GM12878 (cell line): ENCODE results near the gene BLNK. TPM values are rescaled to one million over a fixed set of nuclear protein-coding genes. Genes with fewer than 3 reads are reported as not detected.

ENCODE experiments used
- ATAC-seq: fragments of 200-7000 bp; cut with Tn5 transposase; 3 replicates; pipeline ENCODE4 v1.9.1; 2020; ENCODE audit warnings: mild to moderate bottlenecking, moderate library complexity
- BruUV-seq: library from RNA; stranded (reverse); fragments of 400-500 nt; replicated peaks from 2 replicates; lab custom pipeline; 2021; lab: Mats Ljungman, UMichigan
- CTCF ChIA-PET: fragments of 300-600 bp; sonication (Branson Sonifier 250); formaldehyde crosslinking; extraction: SDS; loops from one replicate; lab custom pipeline; 2021; ENCODE audit warnings: inconsistent platforms; lab: Yijun Ruan, JAX
- POLR2A ChIA-PET: fragments of 350-600 bp; formaldehyde crosslinking; extraction: SDS; loops from one replicate; lab custom pipeline; 2021; ENCODE audit warnings: inconsistent platforms; lab: Charles Lee
- RAD21 ChIA-PET: fragments of 300-600 bp; sonication (Branson Sonifier 250); formaldehyde crosslinking; loops from one replicate; lab custom pipeline; 2023; ENCODE audit warnings: antibody characterized with exemption; ENCODE audit not compliant: unreplicated experiment; lab: Charles Lee
- SMC1A ChIA-PET: fragments of 300-600 bp; sonication (Branson Sonifier 250); formaldehyde crosslinking; loops from one replicate; lab custom pipeline; 2023; ENCODE audit not compliant: unreplicated experiment, uncharacterized antibody; lab: Charles Lee
- DNase-seq: peaks from one replicate; pipeline ENCODE4 v3.0.0-alpha.2; 2011; ENCODE audit warnings: low read depth, low spot score
- FAIRE-seq: peaks from 3 replicates; lab custom pipeline; 2011; peaks lifted over from hg19 to GRCh38; lab: Jason Lieb, UNC
- H2AFZ ChIP-seq: 2 replicates; pipeline ENCODE4 v1.6.0; 2011; ENCODE audit warnings: low read depth, low read length, control low read depth; ENCODE audit not compliant: control insufficient read depth
- H3K27ac ChIP-seq: 2 replicates; pipeline ENCODE4 v1.5.1; 2011; ENCODE audit warnings: control low read depth; ENCODE audit not compliant: control insufficient read depth, insufficient read depth
- H3K27me3 ChIP-seq, 2 experiments: replicated peaks in 1 of 2; 2 replicates each; pipeline versions ENCODE4 v1.6.0 to v1.6.1; 2011; ENCODE audit warnings: low read length in 1 of 2; ENCODE audit not compliant: control insufficient read depth in 2 of 2, insufficient read depth in 2 of 2
- H3K36me3 ChIP-seq, 2 experiments: 2 replicates each; pipeline ENCODE4 v1.5.1; 2011; ENCODE audit warnings: low read length in 1 of 2; ENCODE audit not compliant: control insufficient read depth in 2 of 2, insufficient read depth in 2 of 2
- H3K4me1 ChIP-seq: 2 replicates; pipeline ENCODE4 v1.6.1; 2011; ENCODE audit warnings: mild to moderate bottlenecking, low read length, moderate library complexity, mixed read lengths; ENCODE audit not compliant: control insufficient read depth, insufficient read depth
- H3K4me2 ChIP-seq: 2 replicates; pipeline ENCODE4 v1.6.0; 2011; ENCODE audit warnings: control low read depth; ENCODE audit not compliant: control insufficient read depth, insufficient read depth
- H3K4me3 ChIP-seq: fragments of 200-600 bp; sonication (generic); 2 replicates; pipeline ENCODE4 v1.5.1; 2016
- H3K79me2 ChIP-seq: 2 replicates; pipeline ENCODE4 v1.6.0; 2011; ENCODE audit warnings: low read length; ENCODE audit not compliant: control insufficient read depth, insufficient read depth
- H3K9ac ChIP-seq: 2 replicates; pipeline ENCODE4 v1.8.0; 2011; ENCODE audit warnings: low read length, control low read depth, mixed read lengths; ENCODE audit not compliant: control insufficient read depth, insufficient read depth
- H3K9me3 ChIP-seq: replicated peaks from 3 replicates; pipeline ENCODE4 v1.5.1; 2011; ENCODE audit warnings: mild to moderate bottlenecking, low read length; ENCODE audit not compliant: control insufficient read depth, insufficient read depth
- H4K20me1 ChIP-seq: 2 replicates; pipeline ENCODE4 v1.6.0; 2011; ENCODE audit not compliant: control insufficient read depth, insufficient read depth
- IKZF2 ChIP-seq, 2 experiments: fragments of 450-650 bp; IDR thresholded peaks; 2 replicates each; pipeline ENCODE4 v1.6.1; 2017; ENCODE audit warnings: mild to moderate bottlenecking in 2 of 2, moderate library complexity in 2 of 2
- NR2F1 ChIP-seq: fragments of 450-650 bp; conservative IDR thresholded peaks from 2 replicates; pipeline ENCODE4 v1.6.1; 2017; ENCODE audit warnings: mild to moderate bottlenecking
- WGBS: methylation state at CpG from one replicate; pipeline ENCODE4 v1.1.6; 2016; ENCODE audit warnings: low lambda C conversion rate; ENCODE audit not compliant: insufficient replicate concordance, insufficient coverage; ENCODE audit errors: missing lambda C conversion rate; 5-methylcytosine and 5-hydroxymethylcytosine counted together
- in situ Hi-C: fragments of 300-500 bp; cut with MboI; formaldehyde crosslinking; loops from 9 replicates; pipeline ENCODE4 v1.14.3; 2018; ENCODE audit warnings: mixed read lengths
- intact Hi-C: fragments of 100-400 bp; cut with micrococcal nuclease; formaldehyde crosslinking; loops from one replicate; pipeline ENCODE4 v1.14.2; 2022; ENCODE audit not compliant: unreplicated experiment
- polyA plus RNA-seq, 11 experiments: library from polyadenylated mRNA; depleted of rRNA in 4 of 11; unstranded in 6 of 11; stranded (reverse) in 5 of 11; fragments of >200 nt; fragmentation: Nextera tagmentation in 4 of 11; fragmentation: Illumina TruSeq in 1 of 11; extraction: Ambion mirVana in 4 of 11; extraction: Trizol in 1 of 11; gene quantifications; 1 replicate in 1 of 11; 2 replicates in 10 of 11; pipeline versions ENCODE4 v1.2.1 to v1.2.3, GENCODE V29; 2011 to 2016; ENCODE audit warnings: inconsistent platforms in 2 of 11, missing spikeins in 2 of 11, low read depth in 1 of 11
- total RNA-seq, 4 experiments: library from RNA; depleted of rRNA in 3 of 4; stranded (reverse); fragments of >200 nt in 3 of 4; fragmentation: Illumina TruSeq in 1 of 4; extraction: Trizol in 1 of 4; gene quantifications; 2 replicates each; pipeline versions ENCODE4 v1.2.1 to v1.2.3, GENCODE V29; 2013 to 2021
- TF ChIP-seq, protein P1 (sequence below): fragments of 450-650 bp; IDR thresholded peaks from 2 replicates; pipeline ENCODE4 v1.6.1; 2016; ENCODE audit warnings: mild to moderate bottlenecking
- TF ChIP-seq, protein P2 (sequence below): IDR thresholded peaks from 2 replicates; pipeline ENCODE4 v1.6.1; 2011; ENCODE audit warnings: mild to moderate bottlenecking, low read depth, low read length, moderate library complexity; ENCODE audit not compliant: insufficient replicate concordance

The BLNK gene
- total and polyA plus RNA-seq, 10 of the 15 experiments (the other 5 are each of a cell fraction or from before 2014, with no cell fraction given) = 79.5 to 201 (median 139) TPM

DNA sequence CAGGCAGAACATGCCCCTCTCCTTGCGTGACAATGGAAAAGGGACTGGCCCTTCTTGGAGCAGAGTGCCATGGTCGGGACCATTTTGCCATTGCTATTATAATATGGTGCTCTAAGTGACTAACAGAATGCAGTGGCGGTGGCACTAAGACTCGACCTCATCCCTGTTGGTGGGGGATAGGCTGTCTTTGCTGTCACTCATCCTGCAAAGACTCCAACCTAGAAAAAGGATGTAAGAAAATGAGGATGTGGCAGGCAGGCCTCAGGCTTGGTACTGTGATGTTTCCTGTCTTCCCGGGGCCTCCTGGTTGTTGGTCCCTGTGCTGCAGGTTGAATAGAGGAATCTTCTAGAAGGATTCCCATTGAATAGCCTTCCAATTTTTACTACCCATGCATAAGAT, 18.6 kb downstream of the BLNK start:
- no peak overlapping the region for H2AFZ ChIP-seq
- ATAC-seq (no peak; the same call in 2 of the 3 replicates), DNase-seq (no peak), FAIRE-seq (no peak)
- intact Hi-C loops = no loop called here
- ChIA-PET SMC1A (interaction anchor here (2.3 to 11.3 kb wide), 2 partner anchors 8 to 16 kb away, joined by 23 to 137 read pairs; partner anchors contain the start of gene BLNK), CTCF (interaction anchor here (2.0 to 4.4 kb wide), 2 partner anchors 23 to 39 kb away, joined by 11 to 24 read pairs; no protein-coding TSS in a partner anchor), RAD21 (interaction anchor here (2.3 kb wide), 1 partner anchor 18 kb away, joined by 8 read pairs; the partner anchor contains the start of gene BLNK), POLR2A (interaction anchor here (2.1 kb wide), 1 partner anchor 19 kb away, joined by 5 read pairs; the partner anchor contains the start of gene BLNK)
- TF ChIP-seq, protein P1, sequence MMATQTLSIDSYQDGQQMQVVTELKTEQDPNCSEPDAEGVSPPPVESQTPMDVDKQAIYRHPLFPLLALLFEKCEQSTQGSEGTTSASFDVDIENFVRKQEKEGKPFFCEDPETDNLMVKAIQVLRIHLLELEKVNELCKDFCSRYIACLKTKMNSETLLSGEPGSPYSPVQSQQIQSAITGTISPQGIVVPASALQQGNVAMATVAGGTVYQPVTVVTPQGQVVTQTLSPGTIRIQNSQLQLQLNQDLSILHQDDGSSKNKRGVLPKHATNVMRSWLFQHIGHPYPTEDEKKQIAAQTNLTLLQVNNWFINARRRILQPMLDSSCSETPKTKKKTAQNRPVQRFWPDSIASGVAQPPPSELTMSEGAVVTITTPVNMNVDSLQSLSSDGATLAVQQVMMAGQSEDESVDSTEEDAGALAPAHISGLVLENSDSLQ = peak; percentile 84
- TF ChIP-seq IKZF2 (IDR thresholded peaks at IDR 0.05) (no peak), NR2F1 (no peak)
- TF ChIP-seq, protein P2, sequence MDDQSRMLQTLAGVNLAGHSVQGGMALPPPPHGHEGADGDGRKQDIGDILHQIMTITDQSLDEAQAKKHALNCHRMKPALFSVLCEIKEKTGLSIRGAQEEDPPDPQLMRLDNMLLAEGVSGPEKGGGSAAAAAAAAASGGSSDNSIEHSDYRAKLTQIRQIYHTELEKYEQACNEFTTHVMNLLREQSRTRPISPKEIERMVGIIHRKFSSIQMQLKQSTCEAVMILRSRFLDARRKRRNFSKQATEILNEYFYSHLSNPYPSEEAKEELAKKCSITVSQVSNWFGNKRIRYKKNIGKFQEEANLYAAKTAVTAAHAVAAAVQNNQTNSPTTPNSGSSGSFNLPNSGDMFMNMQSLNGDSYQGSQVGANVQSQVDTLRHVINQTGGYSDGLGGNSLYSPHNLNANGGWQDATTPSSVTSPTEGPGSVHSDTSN = peak; percentile 59
- no peak overlapping the region for H3K4me3 ChIP-seq
- H3K36me3 ChIP-seq = peaks cover 8 to 30% of the 10 kb centered on the region in 2 experiments; a peak in 3 of 4 replicates
- no TSS peak for BruUV-seq
- H3K79me2 ChIP-seq = peaks cover 68% of the 10 kb centered on the region
- in situ Hi-C loops = no loop called here
- no peaks in the 10 kb centered on the region for H3K27me3 ChIP-seq
- H3K4me1 ChIP-seq = peaks cover 7% of the 10 kb centered on the region
- no peak overlapping the region for H3K4me2 ChIP-seq
- H4K20me1 ChIP-seq = peaks cover 6% of the 10 kb centered on the region; the same call in 1 of the 2 replicates
- H3K27ac ChIP-seq = no peak overlapping the region
- no peaks in the 10 kb centered on the region; the same call in 1 of the 3 replicates for H3K9me3 ChIP-seq
- 79% methylated on average over 5 of the region's 5 CpGs for WGBS
- H3K9ac ChIP-seq = no peak overlapping the region
